M059J (cell line): Measurements from ENCODE around the gene JKAMP. TPM values are rescaled to one million over a fixed set of nuclear protein-coding genes. Genes with fewer than 3 reads are reported as not detected.

ENCODE experiments used
- DNase-seq: peaks from one replicate; pipeline ENCODE4 v3.0.0-alpha.2; 2012; ENCODE audit warnings: low read depth
- total RNA-seq: library from RNA; depleted of rRNA; stranded (reverse); fragments of >200 nt; shearing (Covaris generic); gene quantifications from 2 replicates; pipeline ENCODE4 v1.2.3, GENCODE V29; 2014

Gene JKAMP
- total RNA-seq, 1 experiment from 2014 or later: 131 TPM

DNA sequence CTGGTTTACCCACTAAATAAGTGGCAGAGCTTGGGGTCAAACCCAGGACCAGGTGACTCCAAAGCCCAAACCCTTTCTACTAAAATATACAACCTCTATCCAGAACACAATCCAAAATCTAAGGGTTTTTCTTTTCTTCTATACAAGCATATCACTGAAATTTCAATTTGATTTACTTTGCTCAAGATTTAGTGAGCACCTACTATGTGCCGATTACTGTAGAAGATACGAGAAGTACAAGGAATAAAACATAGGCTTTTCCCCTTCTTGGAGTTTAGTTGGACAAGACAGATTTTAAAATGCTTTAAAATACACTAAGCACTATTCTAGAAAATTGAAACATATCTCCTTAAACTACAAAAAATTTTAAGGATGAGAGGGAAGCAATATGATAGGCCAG lies 2.9 kb upstream of the JKAMP start:
- no peak for DNase-seq

- peak; percentile 56 for DNase-seq
Measured at GRCh38 chr14:59481871-59482540, 2.3 kb upstream of the JKAMP start.

DNA sequence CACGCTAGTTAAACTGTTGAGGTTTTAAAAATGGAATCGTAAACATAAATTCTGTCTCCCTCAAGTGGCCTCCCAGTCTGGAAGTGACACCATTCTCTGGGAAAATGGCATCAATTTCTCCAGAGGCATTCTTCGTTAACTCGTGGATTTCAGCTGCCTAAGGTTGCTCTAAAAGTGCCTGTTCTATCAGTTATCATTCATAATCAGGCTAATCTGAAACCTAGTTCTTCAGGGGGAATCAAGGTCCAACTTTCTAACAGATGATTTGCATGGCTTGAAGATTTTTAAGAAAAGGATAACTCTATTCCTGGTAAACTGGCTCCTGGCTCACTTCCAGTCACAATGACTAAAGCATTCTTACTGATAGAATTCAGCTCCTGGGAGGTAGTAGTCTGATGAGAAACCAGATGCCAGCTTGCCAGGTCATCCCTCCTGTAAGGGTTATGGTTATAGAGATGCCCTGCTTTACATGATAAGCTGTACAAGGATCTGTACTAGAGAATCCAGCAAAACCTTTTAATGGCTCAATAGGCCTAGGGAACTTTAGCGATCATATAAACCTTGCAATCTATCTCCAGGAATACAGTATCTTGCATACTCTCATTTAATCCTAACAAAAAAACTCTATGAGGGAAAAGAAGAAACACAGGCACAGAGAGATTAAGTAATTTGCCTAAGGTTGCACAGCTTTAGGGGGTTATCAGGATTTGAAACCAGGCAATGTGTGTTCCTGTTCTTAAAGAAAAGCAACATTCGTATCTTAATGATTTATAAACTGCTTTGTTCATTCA lies 1.6 kb upstream of the JKAMP start:
- peak; percentile 97 for DNase-seq

GRCh38 chr14:59483363-59483762 lies 954 bp upstream of the JKAMP start:
- peak; percentile 78 for DNase-seq

DNA sequence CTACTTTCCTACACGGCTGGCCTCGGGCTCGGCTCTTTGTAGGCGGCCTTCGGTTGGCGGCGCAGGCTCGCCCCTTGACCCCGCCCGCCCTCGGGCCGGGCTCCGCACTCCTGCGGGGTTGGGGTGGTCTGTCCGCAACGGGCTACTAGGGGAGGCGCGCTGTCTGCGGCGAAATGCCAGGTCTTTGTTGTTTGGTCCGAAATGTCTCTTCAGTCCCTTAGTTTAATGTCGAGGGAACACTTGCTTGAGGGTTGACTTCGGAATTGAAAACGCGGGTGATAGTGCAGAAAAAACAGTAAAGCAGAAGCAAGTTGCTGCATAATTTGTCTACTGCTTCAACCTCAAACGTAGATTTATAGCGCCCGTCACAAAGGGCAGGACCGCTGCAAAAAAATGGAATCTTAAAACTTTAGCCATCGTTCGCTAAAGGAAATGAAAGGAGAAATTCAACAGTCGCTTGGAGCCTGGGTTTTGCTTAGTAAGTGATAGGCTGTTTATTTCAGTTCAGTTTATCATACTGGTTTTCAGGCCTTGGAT lies 390 bp downstream of the JKAMP start:
- peak; percentile 32 for DNase-seq

DNA sequence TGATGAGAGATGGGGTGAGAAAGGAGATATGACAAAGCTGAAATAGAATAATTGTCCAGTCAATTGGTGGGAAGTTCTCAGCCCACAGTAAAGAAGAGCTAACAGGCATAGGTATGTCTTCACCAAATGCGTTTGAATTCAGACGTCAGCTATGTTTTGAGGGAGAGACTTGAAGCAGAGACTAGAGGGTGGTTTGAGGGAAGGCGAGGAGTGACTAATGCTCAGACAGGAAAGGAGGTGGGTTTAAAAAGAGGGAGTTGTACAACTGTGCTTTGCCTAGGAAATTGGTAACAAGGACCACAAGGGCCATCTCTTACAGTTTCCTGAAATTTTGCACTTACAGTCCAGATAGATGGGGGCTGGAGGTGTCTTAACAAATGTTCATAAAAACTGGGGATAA lies 6.4 kb downstream of the JKAMP start:
- no peak for DNase-seq

- DNase-seq: no peak
Measured at GRCh38 chr14:59492384-59492783, 8.1 kb downstream of the JKAMP start.

GRCh38 chr14:59500732-59501131 lies 16.4 kb downstream of the JKAMP start:
- DNase-seq: no peak

GRCh38 chr14:59503256-59503655 lies 18.9 kb downstream of the JKAMP start:
- DNase-seq: no peak

DNA sequence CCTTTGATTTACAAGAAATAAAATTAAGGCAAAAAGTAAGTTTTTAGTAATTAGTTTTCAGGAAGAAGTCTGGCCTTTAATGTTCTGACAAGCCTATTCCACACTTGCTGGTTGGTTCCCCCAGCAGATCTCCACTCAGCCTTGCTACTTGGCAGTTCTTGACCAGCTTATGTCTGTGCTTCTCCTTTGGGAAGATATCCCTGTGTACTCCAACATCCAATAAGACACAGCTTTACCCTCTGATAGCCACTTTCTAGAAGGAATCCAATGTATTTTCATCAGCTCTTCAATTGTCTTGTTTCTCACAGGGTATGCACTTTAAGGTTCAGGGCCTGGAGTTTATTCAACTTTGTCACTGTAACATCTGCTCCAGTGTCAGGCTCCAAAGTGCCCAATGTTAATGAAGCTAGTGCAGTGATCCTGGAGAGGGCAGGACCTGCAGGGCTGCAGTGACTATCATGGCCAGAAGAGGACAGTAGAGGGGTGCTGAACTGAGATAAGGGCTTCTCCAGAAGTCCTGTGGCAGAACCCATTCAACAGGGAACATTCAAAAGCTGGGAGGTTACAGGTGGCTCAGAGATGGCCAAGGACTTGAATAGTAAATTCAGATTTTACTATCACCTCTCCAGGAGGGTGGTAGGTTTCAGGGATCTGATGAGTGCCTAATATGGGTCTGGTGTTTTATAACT lies 22.9 kb downstream of the JKAMP start:
- peak; percentile 58 for DNase-seq

GRCh38 chr14:59507752-59508103 lies 23.4 kb downstream of the JKAMP start:
- DNase-seq: no peak

GRCh38 chr14:59509101-59509500 lies 24.8 kb downstream of the JKAMP start:
- no peak for DNase-seq

- no peak for DNase-seq
Measured at GRCh38 chr14:59510001-59510400, 25.7 kb downstream of the JKAMP start.

DNA sequence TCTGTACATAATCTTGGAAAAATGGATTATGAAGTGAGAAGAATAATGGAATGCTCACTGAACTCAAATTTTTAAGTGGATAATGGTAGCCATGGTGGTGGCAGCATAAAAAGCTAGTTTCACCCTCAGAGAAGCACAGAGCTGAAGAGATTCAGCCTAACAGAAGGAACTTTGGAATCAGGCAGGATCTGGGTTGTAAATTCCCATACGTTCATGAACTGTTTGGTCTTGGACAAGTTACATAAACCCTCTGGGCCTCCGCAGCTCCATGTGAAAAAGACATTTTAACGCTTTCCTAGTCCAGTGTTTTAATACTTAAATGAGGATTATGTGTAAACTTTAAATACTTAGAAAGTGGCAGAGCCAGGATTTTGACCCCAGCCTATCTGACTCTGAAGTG lies 26.6 kb downstream of the JKAMP start:
- DNase-seq: no peak

- no peak for DNase-seq
Measured at GRCh38 chr14:59511916-59512575, 27.7 kb downstream of the JKAMP start.

DNA sequence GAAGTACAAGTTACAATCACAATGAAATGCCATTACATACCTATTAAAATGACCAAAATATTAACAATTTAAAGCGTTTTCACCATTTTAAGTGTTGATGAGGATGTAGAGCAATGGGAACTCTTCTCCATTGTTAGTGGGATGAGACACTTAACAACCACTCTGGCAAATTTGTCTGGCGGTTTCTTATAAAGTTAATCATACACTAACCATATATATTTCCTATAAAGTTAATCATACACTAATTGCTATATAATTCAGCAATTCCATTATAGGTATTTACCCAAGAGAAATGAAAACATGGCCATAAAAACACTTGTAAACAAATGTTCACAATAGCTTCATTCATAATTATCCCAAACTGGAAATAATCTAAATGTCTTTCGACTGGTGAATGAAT lies 35.9 kb downstream of the JKAMP start:
- DNase-seq: no peak

DNA sequence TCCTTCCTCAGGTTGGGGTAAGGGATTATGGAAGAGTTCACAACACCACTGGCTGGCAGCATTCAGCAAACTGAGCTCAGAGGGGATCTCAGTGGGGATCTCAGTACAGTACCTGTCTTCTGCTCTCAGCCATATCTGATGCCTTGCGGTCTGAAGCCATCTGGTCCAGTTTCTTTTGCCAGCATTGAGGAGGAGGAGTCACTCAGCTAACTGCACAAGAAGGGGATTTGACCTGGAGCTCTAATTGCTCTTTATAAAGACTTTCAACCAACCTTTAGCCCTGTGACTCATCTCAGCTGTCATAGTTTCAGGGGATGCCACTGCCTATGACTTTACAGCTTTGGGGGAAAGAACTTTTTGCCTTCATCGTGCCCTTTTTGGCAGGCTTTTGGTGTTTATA lies 44.9 kb downstream of the JKAMP start:
- DNase-seq: peak; percentile 25

DNA sequence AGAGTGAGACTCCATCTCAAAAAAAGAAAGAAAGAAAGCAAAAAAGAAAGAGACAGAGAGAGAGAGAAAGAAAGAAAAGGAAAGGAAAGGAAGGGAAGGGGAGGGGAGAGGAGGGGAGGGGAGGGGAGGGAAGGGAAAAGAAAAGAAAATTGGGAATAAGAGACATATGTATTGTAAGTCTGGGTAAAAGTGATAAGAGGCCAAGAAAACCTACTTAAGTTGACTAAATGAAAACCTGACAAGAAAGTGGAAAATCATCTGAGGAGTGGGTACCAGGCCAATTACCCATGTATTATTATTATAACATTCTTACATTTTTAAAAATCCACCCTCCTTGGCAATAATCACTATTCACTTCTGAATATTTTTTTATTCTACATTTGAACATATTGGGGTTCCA lies 46.0 kb downstream of the JKAMP start:
- DNase-seq: no peak

- no peak for DNase-seq
Measured at GRCh38 chr14:59532419-59532818, 48.1 kb downstream of the JKAMP start.

DNA sequence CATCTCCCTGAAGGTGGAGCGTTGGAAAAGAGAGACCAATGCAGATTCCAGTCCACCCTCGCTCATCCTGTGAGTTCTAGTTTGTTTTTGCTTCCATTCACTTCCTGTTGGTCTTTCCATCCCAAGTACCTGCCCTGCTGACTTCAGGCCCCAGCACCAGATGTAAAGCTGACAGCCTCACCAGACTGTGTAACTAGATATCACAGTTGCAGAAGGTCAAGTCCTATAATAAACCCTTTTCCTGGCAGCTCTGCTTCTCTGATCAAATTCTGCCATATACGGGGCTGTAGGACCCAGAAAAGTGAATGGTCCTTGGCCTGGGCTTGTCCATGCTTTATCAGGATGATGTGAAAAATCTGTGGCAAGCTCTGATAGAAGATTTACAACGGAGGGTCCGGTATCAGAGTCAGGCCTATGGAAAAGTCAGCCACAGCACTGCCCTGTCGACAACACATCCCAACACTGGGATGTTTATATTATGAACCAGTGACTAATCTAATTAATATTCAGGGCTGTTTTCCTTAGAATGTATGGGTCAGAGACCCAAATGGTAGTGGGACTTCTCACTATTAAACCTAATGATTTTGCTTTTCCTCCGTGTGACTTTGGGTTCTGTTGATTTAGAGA lies 50.2 kb downstream of the JKAMP start:
- DNase-seq: peak; percentile 31

DNA sequence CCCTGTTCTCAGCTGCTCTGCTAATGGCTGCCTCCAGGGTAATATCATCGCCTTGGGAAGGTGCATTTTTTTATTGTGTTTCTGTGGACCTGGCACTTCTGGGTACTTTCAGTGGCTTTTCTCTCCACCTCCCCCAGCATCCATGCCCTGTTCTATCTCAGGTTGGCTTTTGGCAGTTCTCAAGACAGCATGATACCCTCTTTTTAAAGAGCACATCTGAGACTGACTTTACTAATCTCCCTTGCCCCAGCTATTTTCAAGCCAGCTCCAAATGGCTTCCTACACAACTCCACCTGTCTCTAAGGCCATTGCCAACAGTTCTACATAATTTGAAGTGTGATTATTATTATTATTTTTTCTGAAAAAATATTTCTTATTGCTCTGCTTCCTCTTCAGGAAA lies 53.2 kb downstream of the JKAMP start:
- no peak for DNase-seq

DNA sequence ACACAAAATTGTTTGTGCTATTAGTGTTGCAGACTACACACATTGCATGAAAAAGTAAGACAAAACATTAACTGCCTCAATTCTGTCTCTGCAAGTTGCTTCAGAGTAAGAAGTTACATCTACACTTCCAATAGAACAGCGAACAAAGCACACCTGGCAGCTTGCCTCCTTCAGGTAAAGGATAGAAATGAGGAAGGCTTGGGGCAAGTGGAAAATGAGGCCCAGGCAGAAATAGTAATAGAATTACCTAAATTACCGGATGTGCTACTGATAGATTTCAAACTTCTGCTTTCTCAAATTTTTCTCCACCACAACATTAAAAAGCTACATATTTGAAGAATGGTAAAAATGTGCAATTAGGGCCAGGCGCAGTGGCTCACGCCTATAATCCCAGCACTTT lies 54.6 kb downstream of the JKAMP start:
- DNase-seq: no peak
